Spleen (tissue), 11 donors: ENCODE data around the gene PACSIN1. TPM values are rescaled to one million over a fixed set of nuclear protein-coding genes. Genes with fewer than 3 reads are reported as not detected.

Experiments used
- DNase-seq: peaks from one replicate; pipeline ENCODE4 v3.0.0-alpha.2; 2020
- H3K27ac ChIP-seq, 8 donors: fragments of 200-600 bp; sonication (generic) in 7 of 8; 1 replicate in 4 of 8; 2 replicates in 4 of 8; pipeline versions ENCODE4 v1.5.0 to v1.8.0; 2016 to 2021; ENCODE audit warnings: inconsistent platforms in 4 of 8, mild to moderate bottlenecking in 4 of 8, moderate library complexity in 1 of 8
- H3K27me3 ChIP-seq, 7 donors: fragments of 200-600 bp; sonication (generic) in 6 of 7; replicated peaks in 1 of 7; 1 replicate in 4 of 7; 2 replicates in 3 of 7; pipeline versions ENCODE4 v1.5.0 to v1.8.0; 2016 to 2021; ENCODE audit warnings: inconsistent platforms in 3 of 7, mild to moderate bottlenecking in 1 of 7
- H3K36me3 ChIP-seq, 6 donors: fragments of 200-600 bp; sonication (generic) in 5 of 6; 1 replicate in 4 of 6; 2 replicates in 2 of 6; pipeline versions ENCODE4 v1.5.0 to v1.8.0; 2016 to 2021; ENCODE audit warnings: inconsistent platforms in 2 of 6
- H3K4me1 ChIP-seq, 6 donors: fragments of 200-600 bp; sonication (generic) in 5 of 6; 1 replicate in 3 of 6; 2 replicates in 3 of 6; pipeline versions ENCODE4 v1.5.0 to v1.8.0; 2016 to 2021; ENCODE audit warnings: inconsistent platforms in 3 of 6
- H3K4me3 ChIP-seq, 8 donors: fragments of 200-600 bp; sonication (generic) in 7 of 8; 1 replicate in 4 of 8; 2 replicates in 4 of 8; pipeline versions ENCODE4 v1.5.0 to v1.8.0; 2016 to 2021; ENCODE audit warnings: inconsistent platforms in 4 of 8, mild to moderate bottlenecking in 4 of 8, moderate library complexity in 2 of 8
- H3K9me3 ChIP-seq, 8 donors: fragments of 200-600 bp; sonication (generic) in 7 of 8; 1 replicate in 4 of 8; 2 replicates in 4 of 8; pipeline versions ENCODE4 v1.5.0 to v1.8.0; 2016 to 2021; ENCODE audit warnings: inconsistent platforms in 4 of 8
- CTCF ChIP-seq, 11 experiments: fragments of 200-600 bp in 7 of 11; fragments of 450-650 bp in 4 of 11; sonication (generic) in 4 of 11; IDR thresholded peaks in 8 of 11; conservative IDR thresholded peaks in 3 of 11; 1 replicate in 7 of 11; 2 replicates in 4 of 11; pipeline versions ENCODE4 v1.4.0 to v1.8.0; 2016 to 2021; ENCODE audit warnings: antibody characterized with exemption in 11 of 11, inconsistent platforms in 4 of 11, mild to moderate bottlenecking in 1 of 11
- POLR2A ChIP-seq, 3 donors: fragments of 450-650 bp; IDR thresholded peaks; one replicate each; pipeline ENCODE4 v1.5.1; 2017; ENCODE audit warnings: antibody characterized with exemption in 3 of 3, mild to moderate bottlenecking in 1 of 3
- POLR2AphosphoS5 ChIP-seq, 3 donors: sonication (generic); formaldehyde crosslinking; IDR thresholded peaks; one replicate each; pipeline ENCODE4 v1.5.1; 2017; ENCODE audit warnings: antibody characterized with exemption in 3 of 3
- WGBS, 5 donors: extraction: QIAGEN DNeasy Blood & Tissue Kit in 3 of 5; methylation state at CpG; one replicate each; pipeline versions ENCODE4 v1.1.5 to v1.1.7; 2013 to 2018; 5-methylcytosine and 5-hydroxymethylcytosine counted together
- intact Hi-C: fragments of 100-400 bp; cut with DNase I; formaldehyde crosslinking; loops from one replicate; pipeline ENCODE4 v1.15.0; 2023; ENCODE audit warnings: low total_unique reads
- polyA plus RNA-seq, 3 donors: library from polyadenylated mRNA; stranded (reverse); fragments of 200-250 nt; gene quantifications; one replicate each; pipeline ENCODE4 v1.2.1, GENCODE V29; 2013
- total RNA-seq, 7 donors: library from RNA; depleted of rRNA in 3 of 7; stranded (reverse); fragments of >200 nt in 3 of 7; fragmentation: NEBNext Ultra II Directional in 4 of 7; extraction: Animal tissue kit (Norgen Biotek cat#: 25700) in 4 of 7; gene quantifications; one replicate each; pipeline versions ENCODE4 v1.1.0 to v1.2.1, GENCODE V29; 2016 to 2021
- donor health status: healthy with polysubstance abuse.
- donor health status: DM: no; HTN: no; CAD: no; lungs with moderate emphysema.
- donor health status: DM: no; HTN: no; CAD: no.
- donor health status: Bipolar disorder and iron deficiency.
- donor health status: healthy.
- donor health status: DM: no; HTN: no; CAD: no.
- donor health status: DM: yes; HTN: yes; CAD: no.

PACSIN1 gene
- total and polyA plus RNA-seq, 10 donors = 0.66 to 2.8 (median 1.3) TPM

- no peaks in the 10 kb centered on the region for H3K9me3 ChIP-seq
- no peaks in the 10 kb centered on the region for H3K27me3 ChIP-seq
- no peaks in the 10 kb centered on the region for H3K36me3 ChIP-seq
- H3K4me1 ChIP-seq = no peaks in the 10 kb centered on the region
- no peak overlapping the region for H3K27ac ChIP-seq
- no peak for TF ChIP-seq POLR2AphosphoS5 (IDR thresholded peaks at IDR 0.05)
- TF ChIP-seq POLR2A (IDR thresholded peaks at IDR 0.05) = no peak
- TF ChIP-seq CTCF (IDR thresholded peaks at IDR 0.05 in 8 of 11, conservative IDR thresholded peaks at IDR 0.05 in 3 of 11) = no peak
- WGBS, 5 donors = 60 to 86% (median 79%) methylated on average over 4 of the region's 4 CpGs
- DNase-seq = no peak
- no peak overlapping the region for H3K4me3 ChIP-seq
- intact Hi-C loops = no loop called here
Measured at GRCh38 chr6:34445313-34445860, 20.5 kb upstream of the PACSIN1 start.

- no peaks in the 10 kb centered on the region for H3K36me3 ChIP-seq
- H3K27ac ChIP-seq = no peak overlapping the region
- H3K9me3 ChIP-seq = peaks cover 0 to 10% (median 6%) of the 10 kb centered on the region in 8 donors
- no peaks in the 10 kb centered on the region for H3K27me3 ChIP-seq
- no peaks in the 10 kb centered on the region for H3K4me1 ChIP-seq
- intact Hi-C loops = no loop called here
- no peak for DNase-seq
- H3K4me3 ChIP-seq = no peak overlapping the region
- 67 to 78% (median 73%) methylated on average over 7 of the region's 7 CpGs for WGBS, 5 donors
- TF ChIP-seq POLR2AphosphoS5 (IDR thresholded peaks at IDR 0.05) (no peak), POLR2A (IDR thresholded peaks at IDR 0.05) (no peak), CTCF (IDR thresholded peaks at IDR 0.05 in 8 of 11, conservative IDR thresholded peaks at IDR 0.05 in 3 of 11) (no peak)
Measured at GRCh38 chr6:34447386-34447785, 18.5 kb upstream of the PACSIN1 start.

- Histone ChIP-seq H3K27me3 (no peaks in the 10 kb centered on the region), H3K9me3 (peaks cover 0 to 10% (median 6%) of the 10 kb centered on the region in 8 donors), H3K36me3 (no peaks in the 10 kb centered on the region), H3K27ac (no peak overlapping the region), H3K4me3 (no peak overlapping the region), H3K4me1 (no peaks in the 10 kb centered on the region)
- no peak for DNase-seq
- 62 to 76% (median 70%) methylated on average over 5 of the region's 5 CpGs for WGBS, 5 donors
- intact Hi-C loops = no loop called here
- TF ChIP-seq POLR2AphosphoS5 (IDR thresholded peaks at IDR 0.05) (no peak), CTCF (IDR thresholded peaks at IDR 0.05 in 8 of 11, conservative IDR thresholded peaks at IDR 0.05 in 3 of 11) (no peak), POLR2A (IDR thresholded peaks at IDR 0.05) (no peak)
Measured at GRCh38 chr6:34447910-34448309, 18.0 kb upstream of the PACSIN1 start.

- 92 to 100% (median 97%) methylated on average over 1 of the region's 1 CpG for WGBS, 5 donors
- intact Hi-C loops = no loop called here
- H3K4me3 ChIP-seq = no peak overlapping the region
- peaks cover 0 to 10% (median 6%) of the 10 kb centered on the region in 8 donors for H3K9me3 ChIP-seq
- no peak overlapping the region for H3K27ac ChIP-seq
- H3K4me1 ChIP-seq = no peaks in the 10 kb centered on the region
- no peaks in the 10 kb centered on the region for H3K27me3 ChIP-seq
- H3K36me3 ChIP-seq = no peaks in the 10 kb centered on the region
- TF ChIP-seq POLR2AphosphoS5 (IDR thresholded peaks at IDR 0.05) = no peak
- no peak for TF ChIP-seq POLR2A (IDR thresholded peaks at IDR 0.05)
- TF ChIP-seq CTCF (IDR thresholded peaks at IDR 0.05 in 8 of 11, conservative IDR thresholded peaks at IDR 0.05 in 3 of 11) = no peak
- DNase-seq = no peak
Measured at GRCh38 chr6:34451192-34451591, 14.7 kb upstream of the PACSIN1 start.
